Osteoblast (primary cell): ENCODE measurements around the gene ANKRD13C. TPM values are rescaled to one million over a fixed set of nuclear protein-coding genes. Genes with fewer than 3 reads are reported as not detected.
A peak's percentile ranks its signal among the peaks of the same experiment; 100 is the strongest.
"Not testable (repeated sequence)": the region's sequence is repeated elsewhere in the genome, so short reads cannot be mapped to it uniquely, and the experiment has no call there.

Experiments
- DNase-seq: peaks from one replicate; pipeline ENCODE4 v3.0.0; 2011; ENCODE audit warnings: low spot score, mixed read lengths; ENCODE audit not compliant: insufficient read length; ENCODE audit errors: missing footprints
- H2AFZ ChIP-seq: 2 replicates; pipeline ENCODE4 v1.6.0; 2011; ENCODE audit warnings: mild to moderate bottlenecking, low read length
- H3K27ac ChIP-seq: 2 replicates; pipeline ENCODE4 v1.5.1; 2011; ENCODE audit warnings: mild to moderate bottlenecking, low read depth, low read length, moderate library complexity
- H3K27me3 ChIP-seq: 2 replicates; pipeline ENCODE4 v1.6.0; 2012; ENCODE audit warnings: mild to moderate bottlenecking, control low read depth, inconsistent platforms, low read length, moderate library complexity; ENCODE audit not compliant: insufficient read depth
- H3K36me3 ChIP-seq: 2 replicates; pipeline ENCODE4 v1.5.1; 2011; ENCODE audit warnings: mild to moderate bottlenecking, low read length, control low read depth, moderate library complexity; ENCODE audit not compliant: insufficient read depth
- H3K4me1 ChIP-seq: 2 replicates; pipeline ENCODE4 v1.5.1; 2011; ENCODE audit warnings: mild to moderate bottlenecking, low read length, control low read depth, moderate library complexity; ENCODE audit not compliant: insufficient read depth
- H3K4me2 ChIP-seq: 2 replicates; pipeline ENCODE4 v1.6.0; 2011; ENCODE audit warnings: mild to moderate bottlenecking, low read length; ENCODE audit not compliant: insufficient read depth
- H3K4me3 ChIP-seq: fragments of 200-600 bp; sonication (generic); 3 replicates; pipeline ENCODE4 v1.5.1; 2012; ENCODE audit warnings: mild to moderate bottlenecking, low read length, inconsistent platforms; ENCODE audit not compliant: insufficient read depth
- H3K79me2 ChIP-seq: 2 replicates; pipeline ENCODE4 v1.6.0; 2012; ENCODE audit warnings: mild to moderate bottlenecking, low read length, control low read depth, inconsistent platforms; ENCODE audit not compliant: insufficient read depth
- H3K9me3 ChIP-seq: 2 replicates; pipeline ENCODE4 v1.5.1; 2011; ENCODE audit warnings: low read depth, low read length, control low read depth
- H4K20me1 ChIP-seq: 2 replicates; pipeline ENCODE4 v1.6.0; 2012; ENCODE audit warnings: mild to moderate bottlenecking, low read length, control low read depth; ENCODE audit not compliant: insufficient read depth
- total RNA-seq: library from RNA; depleted of rRNA; stranded (reverse); fragments of >200 nt; gene quantifications from 2 replicates; pipeline ENCODE4 v1.2.3, GENCODE V29; 2012
- TF ChIP-seq, protein P1 (sequence below): IDR thresholded peaks from 2 replicates; pipeline ENCODE4 v1.5.1; 2011; ENCODE audit warnings: mild to moderate bottlenecking, low read depth, low read length, moderate library complexity; ENCODE audit errors: extremely low read depth

ANKRD13C gene
- total RNA-seq, 1 donor, result 39.1 TPM

DNA sequence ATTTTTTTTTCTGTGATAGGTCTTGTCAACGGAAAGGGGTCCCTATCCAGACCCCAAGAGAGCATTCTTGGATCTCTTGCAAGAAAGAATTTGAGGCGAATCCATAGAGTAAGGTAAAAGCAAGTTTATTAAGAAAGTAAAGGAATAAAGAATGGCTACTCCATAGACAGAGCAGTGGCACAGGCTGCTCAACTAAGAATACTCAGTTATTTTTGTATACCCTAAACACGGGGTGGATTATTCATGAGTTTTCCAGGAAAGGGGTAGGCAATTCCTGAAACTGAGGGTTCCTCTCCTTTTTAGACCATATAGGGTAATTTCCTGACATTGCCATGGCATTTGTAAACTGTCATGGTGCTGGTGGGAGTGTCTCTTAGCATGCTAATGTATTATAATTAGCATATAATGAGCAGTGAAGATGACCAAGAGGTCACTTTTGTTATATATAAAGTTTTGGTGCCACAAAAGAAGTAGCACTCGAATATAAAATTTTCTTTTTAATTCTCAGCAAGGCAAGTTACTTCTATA lies 12.0 kb upstream of the ANKRD13C start:
- not testable (repeated sequence) for H3K4me1 ChIP-seq, H3K4me3 ChIP-seq, H3K27me3 ChIP-seq, H4K20me1 ChIP-seq, H3K79me2 ChIP-seq, H3K27ac ChIP-seq, H3K9me3 ChIP-seq, H2AFZ ChIP-seq, DNase-seq, H3K4me2 ChIP-seq, H3K36me3 ChIP-seq

DNA sequence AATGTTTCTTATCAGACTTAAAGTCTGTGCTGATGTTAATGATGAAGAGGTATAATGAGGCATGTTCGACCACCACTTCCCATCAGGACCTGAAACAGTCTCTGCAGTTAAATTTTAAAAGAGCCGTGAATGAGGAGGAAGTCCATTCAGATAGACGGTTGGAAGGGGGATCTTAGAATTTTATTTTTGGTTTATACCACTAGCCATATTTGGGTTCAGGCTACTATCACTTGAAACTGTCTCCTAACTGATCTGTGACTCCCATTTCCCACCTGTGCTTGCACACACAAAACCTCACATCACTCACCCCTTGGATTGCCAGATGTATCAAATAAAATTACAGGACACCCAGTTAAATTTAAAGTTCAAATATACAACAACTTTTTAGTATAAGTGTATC lies 9.9 kb upstream of the ANKRD13C start:
- H4K20me1 ChIP-seq, result no peaks in the 10 kb centered on the region
- no peak for DNase-seq
- peaks cover 8% of the 10 kb centered on the region for H3K4me1 ChIP-seq
- no peaks in the 10 kb centered on the region for H3K9me3 ChIP-seq
- H3K36me3 ChIP-seq, result no peaks in the 10 kb centered on the region
- TF ChIP-seq, protein P1, sequence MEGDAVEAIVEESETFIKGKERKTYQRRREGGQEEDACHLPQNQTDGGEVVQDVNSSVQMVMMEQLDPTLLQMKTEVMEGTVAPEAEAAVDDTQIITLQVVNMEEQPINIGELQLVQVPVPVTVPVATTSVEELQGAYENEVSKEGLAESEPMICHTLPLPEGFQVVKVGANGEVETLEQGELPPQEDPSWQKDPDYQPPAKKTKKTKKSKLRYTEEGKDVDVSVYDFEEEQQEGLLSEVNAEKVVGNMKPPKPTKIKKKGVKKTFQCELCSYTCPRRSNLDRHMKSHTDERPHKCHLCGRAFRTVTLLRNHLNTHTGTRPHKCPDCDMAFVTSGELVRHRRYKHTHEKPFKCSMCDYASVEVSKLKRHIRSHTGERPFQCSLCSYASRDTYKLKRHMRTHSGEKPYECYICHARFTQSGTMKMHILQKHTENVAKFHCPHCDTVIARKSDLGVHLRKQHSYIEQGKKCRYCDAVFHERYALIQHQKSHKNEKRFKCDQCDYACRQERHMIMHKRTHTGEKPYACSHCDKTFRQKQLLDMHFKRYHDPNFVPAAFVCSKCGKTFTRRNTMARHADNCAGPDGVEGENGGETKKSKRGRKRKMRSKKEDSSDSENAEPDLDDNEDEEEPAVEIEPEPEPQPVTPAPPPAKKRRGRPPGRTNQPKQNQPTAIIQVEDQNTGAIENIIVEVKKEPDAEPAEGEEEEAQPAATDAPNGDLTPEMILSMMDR, result no peak
- H3K4me3 ChIP-seq, result no peak overlapping the region
- H3K4me2 ChIP-seq, result no peak overlapping the region
- no peak overlapping the region for H3K27ac ChIP-seq
- no peaks in the 10 kb centered on the region for H3K27me3 ChIP-seq
- no peak overlapping the region for H2AFZ ChIP-seq
- H3K79me2 ChIP-seq, result no peaks in the 10 kb centered on the region

DNA sequence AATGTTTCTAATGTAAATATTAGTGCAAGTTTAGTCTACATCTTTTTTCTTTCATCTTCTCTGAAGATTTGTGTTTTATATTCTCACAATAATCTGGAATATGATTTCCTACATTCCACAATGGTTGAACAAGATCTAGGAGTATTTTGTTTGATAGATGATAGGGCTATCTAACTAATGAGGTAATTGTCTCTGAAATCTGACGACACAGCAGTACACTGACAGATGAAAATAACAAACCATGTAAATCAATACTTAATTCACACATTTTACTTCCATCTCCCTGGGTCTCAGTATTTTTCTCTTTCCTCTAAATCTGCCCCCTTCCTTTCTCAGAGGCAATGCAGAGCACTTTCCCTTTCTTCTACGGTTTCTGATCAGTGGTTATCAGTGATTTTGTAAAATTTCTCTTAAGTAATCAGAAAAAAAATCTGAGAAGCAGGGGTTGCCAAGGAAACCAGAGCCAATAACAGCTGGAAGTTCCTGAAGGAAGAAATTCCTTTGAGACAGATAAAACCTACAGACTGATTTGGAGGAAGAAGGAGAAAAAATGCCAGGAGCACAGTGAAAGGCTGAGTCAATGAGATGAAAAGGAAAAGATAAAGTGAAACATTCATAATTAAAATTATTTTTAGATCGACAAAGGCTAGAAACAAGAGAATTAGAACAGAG lies 7.3 kb upstream of the ANKRD13C start:
- TF ChIP-seq, protein P1, result no peak
- DNase-seq, result no peak
- H3K4me1 ChIP-seq, result peaks cover 8% of the 10 kb centered on the region
- H3K27ac ChIP-seq, result peak overlapping the region; percentile 69
- H2AFZ ChIP-seq, result no peak overlapping the region
- H3K36me3 ChIP-seq, result no peaks in the 10 kb centered on the region
- no peaks in the 10 kb centered on the region for H3K9me3 ChIP-seq
- no peaks in the 10 kb centered on the region for H3K27me3 ChIP-seq
- H3K79me2 ChIP-seq, result no peaks in the 10 kb centered on the region
- H4K20me1 ChIP-seq, result no peaks in the 10 kb centered on the region
- H3K4me2 ChIP-seq, result peak overlapping the region; percentile 36
- H3K4me3 ChIP-seq, result no peak overlapping the region

DNA sequence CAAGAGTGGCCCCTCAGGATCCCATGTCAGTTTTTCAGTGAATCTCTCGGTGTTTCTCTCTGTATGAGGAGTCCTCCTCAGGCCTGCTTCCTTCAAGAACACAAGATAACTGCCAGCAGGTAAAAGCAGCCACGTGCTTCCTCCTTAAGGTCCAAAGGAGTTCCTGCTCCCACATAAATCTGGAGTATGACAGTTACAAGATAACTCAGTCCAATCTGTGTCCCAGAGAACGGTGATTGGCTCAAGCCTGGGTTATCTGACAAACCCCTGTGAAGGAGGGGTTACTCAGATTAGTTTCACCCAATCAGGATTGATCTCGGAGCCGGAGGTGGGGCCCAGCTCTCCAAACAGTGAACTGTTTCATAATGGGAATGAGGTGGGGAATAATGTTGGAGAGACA lies 5.8 kb upstream of the ANKRD13C start:
- H3K4me2 ChIP-seq, result no peak overlapping the region
- H3K9me3 ChIP-seq, result no peaks in the 10 kb centered on the region
- H3K4me3 ChIP-seq, result no peak overlapping the region
- no peaks in the 10 kb centered on the region for H3K79me2 ChIP-seq
- DNase-seq, result no peak
- no peaks in the 10 kb centered on the region for H4K20me1 ChIP-seq
- TF ChIP-seq, protein P1, result no peak
- no peaks in the 10 kb centered on the region for H3K36me3 ChIP-seq
- no peaks in the 10 kb centered on the region for H3K27me3 ChIP-seq
- H3K4me1 ChIP-seq, result peaks cover 8% of the 10 kb centered on the region
- no peak overlapping the region for H2AFZ ChIP-seq
- no peak overlapping the region for H3K27ac ChIP-seq
